GM21367 (cell line): ENCODE results near the gene MGAT5.

Experiments used
- ATAC-seq: cut with Tn5 transposase; IDR thresholded peaks from one replicate; pipeline ENCODE4 v1.9.1; 2021; ENCODE audit not compliant: unreplicated experiment

MGAT5 gene

DNA sequence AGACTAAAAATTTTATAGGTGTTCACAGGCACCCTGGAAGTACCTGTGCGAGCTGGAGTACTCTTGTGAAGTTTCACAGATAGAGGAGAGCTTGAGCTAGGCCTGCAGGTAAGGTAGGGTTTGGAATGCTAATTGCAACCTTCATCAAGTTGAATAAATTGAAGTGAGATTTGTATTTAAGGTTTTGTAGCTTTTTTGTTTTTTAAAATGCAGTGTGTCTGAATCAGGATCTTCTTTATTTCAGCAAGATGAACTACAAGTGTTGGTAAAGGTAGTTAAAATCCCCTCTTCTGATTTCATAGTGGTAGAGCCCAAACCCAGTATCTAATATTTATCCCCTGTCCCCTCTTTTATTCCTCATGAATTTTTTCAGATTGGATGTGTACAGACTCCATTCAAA, 45.5 kb downstream of the MGAT5 start:
- no peak for ATAC-seq

DNA sequence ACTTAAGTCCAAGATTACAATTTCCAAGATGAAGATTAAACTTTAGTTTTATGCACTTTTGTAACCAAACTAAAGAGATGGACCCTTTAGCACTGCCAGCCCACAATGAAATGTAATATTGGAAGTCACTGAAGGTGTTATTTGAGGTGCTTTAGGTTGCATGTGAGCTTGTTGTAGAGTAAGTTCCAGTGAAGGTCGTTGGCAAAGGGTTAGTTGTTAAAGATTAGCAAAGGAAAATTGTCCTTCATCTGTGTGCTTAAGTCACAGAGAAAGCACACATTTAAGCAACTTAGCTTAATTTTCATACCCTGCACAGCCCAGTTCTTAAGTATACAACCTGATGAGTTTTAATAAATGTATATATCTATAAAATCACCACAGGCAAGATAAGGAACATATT, 46.7 kb downstream of the MGAT5 start:
- ATAC-seq: no peak

DNA sequence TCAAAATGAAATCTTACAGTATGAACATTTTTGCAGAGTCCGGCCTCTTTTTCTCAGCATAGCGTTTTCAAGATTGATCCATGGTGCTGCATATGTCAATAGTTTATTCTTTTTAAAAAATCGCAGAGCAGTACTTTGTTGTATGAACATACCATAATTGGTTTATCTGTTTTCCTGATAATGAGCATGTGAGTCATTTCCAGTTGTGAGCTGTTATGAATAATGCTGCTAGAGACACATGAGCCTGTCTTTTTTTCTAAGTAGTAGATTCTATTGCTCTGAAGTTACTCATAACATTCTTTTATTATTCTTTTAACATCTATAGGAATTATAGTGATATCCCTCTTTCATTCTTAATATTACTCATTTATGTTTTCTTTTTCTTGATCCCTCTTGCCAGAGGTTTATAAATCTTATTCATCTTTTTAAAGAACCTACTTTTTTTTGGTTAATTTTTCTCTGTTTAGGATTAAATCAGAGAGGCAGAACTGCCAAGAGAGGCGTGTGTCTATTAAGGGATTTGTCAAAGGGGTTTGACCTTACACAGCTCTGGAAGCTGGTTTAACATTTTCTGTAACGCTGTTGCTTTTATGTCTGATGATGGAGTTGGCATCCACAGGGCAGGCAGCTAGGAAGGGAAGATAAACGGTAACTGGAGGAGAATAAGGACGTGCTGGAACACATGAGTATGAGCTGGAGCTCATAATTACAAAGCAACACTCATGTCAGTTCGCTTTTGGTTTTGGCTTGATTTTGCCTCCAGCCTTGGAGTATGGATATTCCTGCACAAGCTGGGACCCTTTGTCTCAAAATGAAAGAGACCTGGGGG, 47.4 kb downstream of the MGAT5 start:
- no peak for ATAC-seq

DNA sequence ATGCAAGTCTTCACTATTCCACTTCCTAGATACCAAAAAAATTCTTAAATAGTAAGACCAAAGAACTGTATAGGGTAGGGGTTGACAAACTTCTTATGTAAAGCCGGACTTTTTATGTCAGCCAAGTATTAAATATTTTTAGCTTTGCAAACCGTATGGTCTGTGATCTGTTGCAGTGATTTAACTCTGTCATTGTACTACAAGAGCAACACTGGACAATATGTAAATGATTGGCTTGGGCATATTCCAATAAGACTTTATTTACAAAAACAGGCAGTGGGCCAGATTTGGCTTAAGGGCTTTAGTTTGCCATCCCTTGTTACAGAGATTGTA, 48.0 kb downstream of the MGAT5 start:
- no peak for ATAC-seq

DNA sequence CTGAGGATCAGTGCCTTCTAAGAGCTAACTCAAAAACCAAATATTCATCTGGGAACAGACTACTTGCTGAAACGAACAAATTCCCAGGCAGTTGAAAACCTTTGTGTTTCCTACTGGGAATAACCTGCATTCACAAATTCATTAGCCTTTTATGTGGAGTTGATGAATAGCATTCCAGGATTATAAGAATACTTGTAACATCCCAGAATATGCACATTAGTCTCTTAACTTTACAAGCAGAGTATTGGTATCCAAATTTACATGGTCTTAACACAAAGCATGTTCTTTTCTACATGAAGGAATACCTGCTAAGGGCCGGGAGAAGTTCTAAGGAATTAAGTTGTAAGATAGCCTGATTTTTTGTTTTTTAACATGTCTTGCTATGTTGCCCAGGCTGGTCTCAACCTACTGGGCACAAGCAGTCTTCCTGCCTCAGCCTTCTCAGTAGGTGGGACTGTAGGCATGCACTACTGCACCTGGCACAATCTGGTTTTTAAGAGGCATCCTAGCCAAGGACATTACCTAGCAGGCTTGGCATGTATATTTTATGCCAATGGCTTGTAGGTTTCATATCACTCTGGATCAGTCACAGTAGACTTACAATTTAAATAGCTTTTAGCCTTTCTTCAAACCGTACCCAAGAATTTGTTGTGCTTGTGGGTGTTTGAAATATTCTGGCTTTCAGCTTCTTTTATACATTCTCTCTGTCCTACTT, 50.7 kb downstream of the MGAT5 start:
- no peak for ATAC-seq

DNA sequence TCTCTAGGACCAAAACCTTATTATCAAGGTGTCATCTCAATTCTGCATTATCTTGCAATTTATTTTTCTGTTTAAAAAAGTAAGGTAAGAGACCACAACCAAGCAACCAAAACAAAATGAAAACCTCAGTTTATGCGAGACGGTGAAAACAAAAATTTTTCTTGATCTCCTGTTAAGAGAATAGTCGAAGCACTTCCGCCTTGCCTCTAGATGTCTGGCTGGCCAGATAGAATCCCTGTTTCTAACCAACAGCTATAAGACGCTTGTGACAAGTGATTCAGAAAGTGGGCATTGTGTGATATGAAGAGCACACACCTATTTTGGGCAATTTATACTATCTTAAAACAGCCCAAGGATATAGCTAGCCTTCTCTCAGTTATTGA, 51.2 kb downstream of the MGAT5 start:
- ATAC-seq: no peak

DNA sequence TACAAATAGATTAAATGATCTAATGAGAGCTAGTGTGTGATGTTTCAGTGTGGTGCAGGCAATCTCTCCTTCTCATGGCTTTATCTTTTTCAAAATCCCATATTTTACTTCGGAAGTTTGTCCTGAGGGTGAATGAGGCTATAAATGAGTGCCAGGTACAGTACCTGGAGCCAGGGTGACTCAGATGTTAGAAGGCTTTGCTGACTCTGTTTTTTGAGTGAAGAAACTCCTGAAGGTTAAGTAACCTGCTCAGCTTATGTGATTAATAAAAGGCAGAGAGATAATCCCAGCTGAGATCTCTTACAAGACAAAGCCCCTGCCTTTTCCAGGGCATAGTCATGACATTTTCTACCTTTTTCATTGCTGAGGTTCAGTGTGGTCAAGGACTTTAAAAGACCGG, 52.6 kb downstream of the MGAT5 start:
- no peak for ATAC-seq

DNA sequence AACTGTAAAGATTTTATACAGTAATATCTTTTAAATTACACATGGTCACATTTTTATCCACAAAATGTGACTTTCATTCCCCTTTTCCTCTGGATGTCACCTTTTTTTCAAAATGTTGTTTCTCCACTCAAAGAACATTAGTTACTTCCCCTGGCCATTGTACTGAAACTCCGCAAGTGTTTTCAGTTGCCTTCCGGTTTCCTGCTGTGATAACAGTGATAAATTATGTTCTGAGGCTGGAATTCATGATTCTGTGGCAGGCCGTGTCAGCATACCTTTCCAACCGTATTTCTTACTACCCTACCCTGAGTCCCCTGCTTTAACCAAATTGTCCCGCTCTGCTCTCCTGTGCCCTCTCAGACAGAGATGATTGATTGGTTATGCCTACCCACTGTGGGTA, 53.5 kb downstream of the MGAT5 start:
- ATAC-seq: no peak

DNA sequence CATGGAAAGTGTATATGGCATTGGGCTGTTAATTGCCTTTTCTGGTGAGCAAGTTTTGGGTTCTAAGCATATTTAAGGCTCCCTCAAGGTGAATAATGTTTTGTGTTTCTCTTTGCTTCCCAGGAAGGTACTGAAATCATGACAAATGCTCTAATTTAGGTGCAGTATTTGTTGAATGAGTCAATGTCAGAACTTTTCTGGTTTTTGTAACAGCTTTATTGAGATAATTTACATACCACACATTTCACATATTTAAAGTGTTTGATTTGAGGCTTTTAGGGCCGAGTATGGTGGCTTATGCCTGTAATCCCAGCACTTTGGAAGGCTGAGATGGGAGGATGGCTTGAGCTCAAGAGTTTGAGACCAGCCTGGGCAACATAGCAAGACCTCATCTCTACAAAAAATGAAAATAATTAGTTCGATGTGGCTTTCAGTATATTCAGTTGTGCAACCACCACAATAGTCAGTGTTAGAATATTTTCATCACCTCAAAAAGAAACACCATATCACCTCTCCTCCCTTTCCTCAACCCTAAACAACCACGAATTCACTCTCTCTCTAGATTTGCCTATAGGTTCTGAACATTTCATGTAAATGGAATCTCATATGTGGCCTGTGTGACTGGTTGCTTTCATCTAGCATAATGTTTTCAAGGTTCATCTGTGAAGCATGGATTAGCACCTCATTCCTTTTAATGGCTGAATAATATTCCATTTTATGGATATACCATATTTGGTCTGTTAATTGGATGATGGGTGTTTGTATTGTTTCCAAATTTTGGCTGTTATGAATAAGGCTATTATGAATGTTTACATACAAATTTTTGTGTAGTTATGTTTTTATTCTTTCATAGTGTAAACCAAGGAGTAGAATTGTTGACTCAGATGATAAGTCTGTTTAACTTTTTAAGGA, 54.9 kb downstream of the MGAT5 start:
- no peak for ATAC-seq

DNA sequence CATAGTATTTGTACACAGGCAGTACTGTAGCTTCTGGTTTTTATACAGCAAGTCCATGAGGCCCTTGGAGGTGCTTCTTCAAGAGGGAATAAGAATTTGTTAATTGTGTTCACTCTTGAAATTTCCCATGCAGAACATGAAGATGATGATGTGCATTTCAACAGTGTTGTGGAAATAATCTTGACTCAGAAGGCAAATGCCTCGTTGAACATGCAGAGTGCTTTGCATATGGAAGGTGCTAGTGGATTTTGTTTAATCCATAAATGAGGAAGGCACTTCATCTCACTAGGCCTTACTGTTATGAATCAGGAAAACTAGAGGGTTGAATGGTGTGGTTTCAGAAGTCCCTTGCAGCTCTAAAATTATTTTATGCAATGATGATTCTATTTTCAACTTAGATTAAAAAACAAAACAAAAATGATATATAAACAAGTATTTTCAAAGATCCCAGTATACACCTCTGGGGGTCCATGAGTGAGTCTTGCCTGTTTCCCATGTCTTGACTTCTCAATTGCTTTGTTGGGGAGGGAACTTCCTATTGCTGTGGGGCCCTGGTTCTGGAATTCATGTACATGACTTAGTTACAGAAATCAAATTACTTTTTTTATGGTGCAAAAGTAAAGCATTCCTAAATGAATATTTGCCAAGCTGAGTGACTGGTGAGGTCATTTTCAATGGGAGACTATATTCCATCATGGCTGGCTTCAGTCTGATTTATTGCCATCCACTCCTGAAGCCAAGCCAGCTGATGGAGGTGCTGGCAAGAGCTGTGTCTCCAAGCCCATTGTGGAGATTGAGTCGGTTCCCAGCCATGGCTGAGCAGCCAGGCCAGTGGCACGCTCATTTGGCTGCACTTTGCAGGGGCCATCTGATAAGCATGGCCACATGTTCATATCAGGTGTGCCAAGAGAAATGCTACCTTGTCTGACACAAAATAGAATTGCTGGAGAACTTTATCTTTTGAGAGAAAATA, 56.5 kb downstream of the MGAT5 start:
- no peak for ATAC-seq

DNA sequence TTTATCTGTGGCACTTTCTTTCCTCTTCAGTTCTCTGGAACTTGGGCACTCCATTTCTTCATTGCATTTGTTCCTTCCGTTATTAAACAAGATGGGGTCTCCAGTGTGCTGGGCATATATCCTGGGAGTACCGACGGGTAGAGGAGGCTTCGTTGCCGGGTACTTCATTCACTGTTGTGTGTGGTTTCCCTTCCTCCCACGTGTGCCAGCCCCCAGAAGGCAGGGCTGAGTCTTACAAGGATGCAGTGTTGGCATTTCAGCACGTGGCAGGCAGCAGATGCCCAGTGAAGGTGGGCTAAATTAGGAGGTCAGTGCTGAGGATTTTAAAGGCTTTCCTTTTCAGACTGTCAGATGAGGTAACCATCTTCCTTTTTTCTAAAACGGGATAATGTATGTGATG, 58.6 kb downstream of the MGAT5 start:
- ATAC-seq: no peak

DNA sequence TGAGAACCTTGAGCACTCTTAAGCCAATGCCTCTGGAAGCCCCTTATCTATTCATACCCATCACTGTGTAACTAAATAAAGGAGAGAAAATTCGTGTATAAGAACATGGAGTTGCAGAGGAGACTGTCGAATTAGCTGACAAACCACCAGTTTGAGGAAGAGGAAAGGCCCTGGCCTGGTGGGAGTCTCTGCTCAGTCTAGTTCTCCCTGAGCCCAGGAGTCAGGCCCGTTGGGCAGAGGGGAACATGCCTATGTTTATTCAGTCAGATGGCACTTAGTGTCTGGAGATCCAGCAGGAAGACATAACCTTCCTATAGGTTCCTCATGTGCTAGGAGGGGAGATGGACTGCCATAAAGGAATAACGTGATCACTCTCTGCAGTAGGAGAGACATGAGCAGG, 60.3 kb downstream of the MGAT5 start:
- no peak for ATAC-seq

DNA sequence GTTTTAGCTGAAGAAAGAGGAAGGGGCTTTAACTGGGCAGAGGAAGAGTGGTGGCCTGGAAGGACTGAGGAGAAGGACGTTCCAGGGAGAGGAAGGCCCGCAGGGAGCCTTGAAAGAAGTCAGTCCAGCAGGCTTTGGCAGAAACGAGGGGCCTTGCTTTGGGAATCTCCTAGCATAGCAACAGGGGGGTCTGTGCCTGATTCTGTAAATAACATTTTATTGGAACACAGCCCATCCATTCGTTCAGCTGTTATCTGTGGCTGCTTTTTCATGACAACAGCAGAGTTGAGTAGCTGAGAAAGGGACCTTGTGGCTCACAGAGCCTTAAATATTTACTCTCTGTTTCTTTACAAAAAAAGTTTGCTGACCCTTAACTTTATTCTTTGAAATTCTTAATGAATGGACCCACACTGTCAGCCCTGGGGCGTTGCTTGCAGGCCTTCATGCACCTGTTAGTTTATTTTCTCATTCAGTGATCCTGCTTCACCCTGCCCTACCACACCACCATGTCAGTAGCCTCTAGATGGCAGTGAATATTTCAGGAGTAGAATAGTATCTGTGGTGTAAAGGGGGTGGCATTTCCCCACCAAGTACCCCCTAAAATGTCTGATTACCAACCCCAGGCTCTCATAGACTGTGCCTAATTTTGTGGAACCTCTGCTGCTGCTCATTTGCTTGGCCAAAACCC, 61.0 kb downstream of the MGAT5 start:
- ATAC-seq: no peak

DNA sequence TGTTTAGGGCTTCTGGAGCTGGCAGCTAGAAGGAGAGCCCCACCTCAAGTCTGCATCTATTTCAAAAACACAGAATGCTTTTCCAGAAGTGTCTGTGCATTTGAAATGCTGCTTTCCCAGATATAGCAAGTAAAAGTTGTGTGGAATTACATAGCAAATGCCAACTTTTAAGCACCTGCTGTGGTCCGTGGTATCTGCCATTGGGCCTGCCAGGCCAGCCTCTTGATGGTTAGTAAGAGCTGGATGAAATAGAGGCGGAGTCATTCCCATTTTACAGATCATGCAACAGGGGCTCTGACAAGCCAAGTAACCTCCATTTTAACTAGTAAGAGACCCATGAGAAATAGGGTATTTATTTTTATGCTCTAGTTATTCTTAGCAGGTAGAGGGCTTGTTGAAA, 61.6 kb downstream of the MGAT5 start:
- ATAC-seq: no peak

DNA sequence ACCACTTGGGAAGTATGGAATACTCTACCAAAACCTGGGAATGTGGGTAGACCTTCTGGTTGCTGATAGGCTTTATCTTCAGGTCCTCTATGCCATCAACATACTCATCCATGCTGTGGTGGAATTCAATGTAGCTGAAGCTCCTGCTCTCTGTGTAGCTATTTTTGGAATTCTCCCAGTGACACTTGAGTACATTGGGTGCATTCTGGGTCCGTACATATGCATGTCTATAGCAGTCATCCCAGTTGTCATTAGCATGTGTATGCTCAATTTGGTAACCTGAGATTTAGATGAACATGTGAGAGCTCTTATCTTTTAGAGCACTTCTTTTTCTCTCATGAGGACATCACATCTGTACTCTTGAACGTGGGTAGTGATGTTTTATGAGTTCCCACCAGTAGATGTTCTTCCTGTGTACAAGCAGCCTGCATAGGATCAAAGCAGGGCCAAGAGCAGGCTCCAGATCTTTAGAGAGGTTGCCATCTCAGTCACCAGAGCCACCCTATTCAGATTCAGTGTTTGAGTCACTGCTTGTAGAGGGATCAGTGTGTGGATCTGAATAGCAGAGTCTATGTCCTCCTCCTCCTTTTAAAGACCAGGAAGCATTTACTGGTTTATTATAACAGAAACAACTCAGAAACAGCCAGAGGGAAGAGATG, 65.9 kb downstream of the MGAT5 start:
- ATAC-seq: no peak

DNA sequence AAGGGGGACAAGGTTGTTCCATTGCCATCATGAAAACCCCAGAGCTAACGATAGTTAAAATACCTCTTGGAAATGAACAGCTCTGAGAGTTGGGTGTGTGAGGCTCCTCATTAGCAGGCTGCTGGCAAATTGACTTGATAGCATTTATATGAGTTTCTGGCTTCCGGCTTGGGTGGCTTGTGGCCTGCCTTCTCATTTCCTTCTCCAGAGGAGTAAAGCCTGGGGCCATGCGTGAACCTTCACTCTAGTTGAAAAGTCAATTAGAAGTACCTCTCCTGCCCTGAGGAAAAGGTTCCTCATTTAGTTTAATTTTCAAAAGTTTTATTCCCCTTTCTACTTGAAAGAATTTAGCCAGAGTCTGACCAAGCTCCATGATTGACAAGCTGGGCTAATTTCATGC, 67.1 kb downstream of the MGAT5 start:
- no peak for ATAC-seq

DNA sequence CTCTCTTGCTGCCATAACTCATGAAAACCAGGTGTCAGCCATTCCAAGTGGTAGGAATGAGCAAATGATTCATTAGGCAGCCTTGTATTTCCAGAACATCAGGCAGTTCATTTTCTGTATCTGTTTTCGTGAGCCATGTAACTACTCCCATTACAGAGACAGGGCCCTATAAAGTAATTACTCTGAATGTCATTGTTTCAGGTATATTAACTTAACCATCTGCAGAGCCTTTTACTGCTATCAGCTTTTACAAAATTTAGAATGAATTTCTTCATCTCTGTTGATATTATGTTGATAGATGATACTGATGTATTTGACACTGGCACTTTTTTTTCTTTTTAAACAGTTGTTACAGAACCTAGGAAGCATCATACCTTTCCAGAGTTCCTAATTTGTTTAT, 69.9 kb downstream of the MGAT5 start:
- no peak for ATAC-seq

DNA sequence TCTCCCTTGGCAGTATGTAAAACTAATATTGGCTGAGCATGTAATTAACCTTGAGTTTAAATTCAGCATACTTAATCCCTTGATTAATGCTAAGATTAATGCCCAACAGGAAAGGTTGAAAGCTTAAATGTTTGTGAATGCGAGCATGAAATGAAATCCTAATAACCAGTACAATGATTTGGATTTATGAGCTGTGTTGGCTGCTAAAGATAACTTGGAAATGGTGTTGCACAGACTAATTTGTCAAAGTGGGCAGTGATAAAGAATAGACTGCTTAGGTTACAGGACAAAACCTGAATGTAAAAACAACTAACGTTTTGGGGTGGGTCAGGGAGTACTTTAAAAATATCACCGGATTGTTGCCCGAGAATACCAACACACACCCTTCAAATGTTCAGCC, 70.6 kb downstream of the MGAT5 start:
- no peak for ATAC-seq

DNA sequence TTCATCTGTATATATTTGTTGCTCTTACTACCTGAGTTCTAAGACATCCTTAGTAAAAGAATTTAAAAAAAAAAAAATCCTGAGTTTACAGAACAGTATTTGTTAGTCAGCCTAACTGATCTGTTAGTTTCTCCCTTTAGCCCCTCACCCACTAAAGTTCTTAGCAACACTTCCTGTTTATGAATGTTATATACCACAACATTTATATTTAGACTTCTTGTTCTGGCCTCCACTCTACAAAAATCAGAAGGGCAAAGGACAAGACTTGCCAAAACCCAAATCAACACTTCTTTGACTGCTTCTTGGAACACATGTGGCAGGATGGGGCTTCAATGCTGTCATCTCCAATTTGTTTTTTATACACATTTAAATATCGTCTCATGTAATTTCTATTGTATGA, 71.1 kb downstream of the MGAT5 start:
- ATAC-seq: peak; percentile 77

DNA sequence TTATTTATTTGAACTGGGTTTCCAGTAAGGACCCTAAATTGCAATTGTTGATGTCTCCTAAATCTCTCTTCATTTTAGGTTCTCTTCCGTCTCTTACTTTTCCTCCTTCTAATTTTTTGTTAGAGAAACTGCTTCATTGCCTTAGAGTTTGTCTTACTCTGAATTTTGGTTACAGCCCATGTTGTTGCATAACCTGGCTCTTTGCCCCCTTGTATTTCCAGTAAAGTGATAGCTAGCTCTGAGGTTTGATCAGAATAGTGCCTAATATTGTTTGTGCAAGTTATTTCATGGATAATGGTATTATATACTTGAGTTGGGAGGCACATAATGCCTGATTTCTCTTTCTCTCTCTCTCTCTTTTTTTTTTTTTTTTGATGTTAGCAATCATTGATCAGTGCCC, 71.8 kb downstream of the MGAT5 start:
- no peak for ATAC-seq
